Measurements from ENCODE around the gene CCL7.
"Not testable (repeated sequence)": the region's sequence is repeated elsewhere in the genome, so short reads cannot be mapped to it uniquely, and the experiment has no call there.

CCL7 gene

GRCh38 chr17:34269969-34270368 lies at the start of gene CCL7:
Gene CCL7 (plus strand): TSS chr17:34270221. CDS start chr17:34270291, 70 bp downstream.
- no peak for DNase-seq

DNA sequence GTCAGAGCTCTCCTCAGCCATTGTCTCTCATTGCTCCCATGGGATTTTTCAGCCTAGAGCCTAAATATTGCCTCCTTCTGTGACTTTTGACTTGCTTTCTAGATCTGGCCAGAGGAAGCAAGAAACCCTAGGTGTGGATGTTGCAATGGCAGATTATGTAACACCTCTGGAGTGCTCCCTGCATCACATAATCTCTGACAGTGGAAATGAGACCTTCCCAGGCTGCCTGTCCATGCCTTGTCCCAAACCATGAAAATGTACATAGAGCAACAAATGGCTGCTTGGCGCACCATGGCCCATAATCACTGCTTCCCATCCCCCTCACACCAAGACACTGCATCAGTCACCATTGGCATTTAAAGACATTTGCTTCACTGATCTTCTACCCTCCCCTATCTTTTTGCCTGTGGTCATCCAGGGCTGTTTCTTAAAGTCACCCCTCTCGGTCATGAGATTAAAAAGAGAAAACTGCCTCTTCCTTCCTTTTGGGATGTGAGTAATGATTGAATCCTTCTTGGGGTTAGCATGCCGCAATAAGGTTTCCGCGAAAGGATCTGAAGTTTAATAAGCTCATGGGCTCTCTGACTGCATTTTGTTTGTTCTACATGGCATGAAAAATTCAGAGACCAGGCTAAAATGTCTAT lies 49.1 kb upstream of the CCL7 start:
- DNase-seq, result no peak

DNA sequence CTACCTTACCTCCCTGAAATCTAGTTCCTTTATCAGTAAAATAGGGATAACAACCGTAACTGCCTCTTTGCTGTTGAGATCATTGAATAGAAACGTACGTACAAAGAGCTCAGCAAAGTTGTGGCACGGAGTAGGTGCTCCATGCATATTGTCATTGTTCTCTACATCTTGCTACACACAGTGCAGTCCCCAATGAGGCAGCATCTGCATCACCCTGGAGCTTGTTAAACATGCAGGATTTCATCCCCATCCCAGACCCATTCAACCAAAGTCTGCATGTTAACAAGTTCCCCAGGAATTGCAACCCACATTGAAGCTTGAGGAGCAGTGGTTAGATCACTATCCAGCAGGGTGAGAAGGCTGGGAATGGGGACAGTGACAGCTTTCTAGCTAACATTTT lies 48.6 kb upstream of the CCL7 start:
- no peak for DNase-seq

DNA sequence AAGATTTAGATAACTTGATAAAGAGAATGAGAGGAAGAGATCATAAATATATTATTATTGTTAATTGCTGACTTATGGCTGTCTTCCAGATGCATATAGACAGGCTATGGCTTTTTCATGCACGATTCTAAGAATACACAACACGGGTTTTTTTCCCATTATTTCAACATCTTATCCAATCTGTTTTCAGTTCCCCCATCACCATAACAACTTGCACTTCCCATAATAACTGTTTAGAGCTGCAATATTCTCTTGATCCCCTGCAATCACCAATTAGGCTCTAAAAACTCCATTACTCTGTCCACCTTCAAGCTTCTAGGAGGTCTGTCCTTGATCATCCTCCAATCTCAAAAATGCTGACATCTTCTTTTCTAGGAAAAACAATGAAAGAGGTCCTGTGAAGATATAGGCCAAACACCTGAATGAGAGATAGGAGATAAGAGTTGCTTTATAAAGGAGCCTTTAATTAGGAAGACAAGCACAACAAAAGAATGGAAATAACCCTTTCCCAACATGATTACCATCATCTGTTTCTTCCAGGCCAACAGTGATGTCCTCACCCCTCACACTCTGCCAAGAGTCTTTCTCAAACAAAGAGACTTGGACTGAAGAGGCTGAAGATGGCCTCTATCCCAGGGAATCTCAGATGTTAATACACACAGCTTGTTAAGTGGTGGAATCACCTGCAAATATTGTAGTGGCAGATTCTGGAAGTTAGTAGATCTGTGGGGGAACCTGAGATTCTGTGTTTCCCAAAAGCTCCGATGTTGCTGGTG lies 47.1 kb upstream of the CCL7 start:
- no peak for DNase-seq

DNA sequence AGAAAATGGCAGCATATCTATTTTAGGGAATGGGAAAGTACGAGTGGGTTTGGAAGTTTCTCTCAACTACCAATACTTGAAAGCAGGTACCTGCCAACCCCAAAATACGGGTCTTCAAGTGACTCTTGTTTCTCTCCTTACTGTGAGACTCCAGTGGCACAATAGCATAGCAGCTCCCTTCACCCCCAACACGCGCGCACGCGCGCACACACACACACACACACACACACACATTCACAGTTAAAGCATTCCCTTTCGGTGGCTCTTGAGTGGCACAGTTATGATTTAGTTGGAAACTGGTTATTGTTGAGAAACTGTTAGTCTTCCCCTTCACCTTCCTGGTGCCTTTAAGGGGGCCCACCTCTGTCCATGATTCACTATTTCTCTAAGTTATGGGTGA lies 45.0 kb upstream of the CCL7 start:
- DNase-seq, result no peak

DNA sequence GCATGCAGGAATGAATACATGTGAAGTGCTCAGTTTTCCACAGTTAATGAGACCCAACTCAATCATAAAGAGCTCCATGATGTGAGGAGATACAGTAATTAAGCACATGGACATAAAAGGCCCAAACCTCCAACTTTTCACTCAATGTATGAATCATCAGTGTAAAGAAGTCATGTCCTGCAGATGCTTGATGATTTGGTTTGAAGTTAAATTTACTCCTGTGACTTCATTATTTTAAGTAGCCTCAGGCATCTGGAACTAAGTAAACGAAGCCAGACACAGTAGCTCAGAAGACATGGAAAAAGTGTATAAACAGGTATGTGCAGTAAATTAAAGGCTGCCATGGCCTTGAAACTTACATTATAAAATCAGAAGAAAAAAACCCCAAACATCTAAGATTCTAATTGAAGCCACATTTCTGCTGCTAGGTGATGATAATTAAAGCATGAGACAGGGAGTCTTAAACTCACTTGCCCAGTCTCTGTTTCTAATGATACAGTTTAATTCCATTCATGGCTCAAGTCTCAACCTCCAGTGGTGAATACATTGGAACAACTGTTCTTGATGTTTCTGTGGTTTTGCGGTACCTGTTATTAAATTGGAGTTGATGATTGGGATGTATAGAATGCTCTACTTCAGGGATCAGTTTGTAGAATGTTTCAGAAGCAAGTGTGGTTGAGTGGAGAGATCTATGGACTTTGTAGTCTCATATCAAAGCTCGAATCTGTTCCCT lies 43.8 kb upstream of the CCL7 start:
- DNase-seq, result no peak

DNA sequence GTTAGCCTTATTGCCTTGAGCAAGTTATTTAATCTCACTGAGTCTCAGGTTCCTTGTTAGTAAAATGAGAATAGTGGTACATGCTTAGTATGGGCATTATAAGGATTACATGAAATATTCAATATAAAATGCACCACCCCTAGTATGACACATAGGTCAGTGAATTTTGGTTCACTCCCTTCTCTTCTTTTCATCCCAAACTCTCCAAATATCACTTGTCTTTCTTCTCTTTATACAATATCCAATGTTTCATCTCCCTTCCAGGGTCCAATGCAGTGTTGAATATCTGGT lies 43.3 kb upstream of the CCL7 start:
- no peak for DNase-seq

DNA sequence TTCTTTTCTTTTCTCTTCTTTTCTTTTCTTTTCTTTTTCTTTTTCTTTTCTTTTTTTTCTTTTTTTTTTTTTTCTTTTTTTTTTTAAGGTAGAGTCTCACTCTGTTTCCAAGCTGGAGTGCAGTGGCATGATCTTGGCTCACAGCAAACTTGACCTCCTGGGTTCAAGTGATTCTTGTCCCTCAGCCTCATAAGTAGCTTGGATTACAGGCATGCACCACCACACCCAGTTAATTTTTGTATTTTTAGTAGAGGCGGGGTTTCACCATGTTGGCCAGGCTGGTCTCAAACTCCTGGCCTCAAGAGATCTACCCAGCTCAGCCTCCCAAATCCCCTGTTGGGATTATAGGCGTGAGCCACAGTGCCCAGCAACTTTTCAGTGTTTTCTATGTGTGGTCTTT lies 42.7 kb upstream of the CCL7 start:
- DNase-seq, result not testable (repeated sequence)

- no peak for DNase-seq
Observed at GRCh38 chr17:34227707-34228106, 42.3 kb upstream of the CCL7 start.

DNA sequence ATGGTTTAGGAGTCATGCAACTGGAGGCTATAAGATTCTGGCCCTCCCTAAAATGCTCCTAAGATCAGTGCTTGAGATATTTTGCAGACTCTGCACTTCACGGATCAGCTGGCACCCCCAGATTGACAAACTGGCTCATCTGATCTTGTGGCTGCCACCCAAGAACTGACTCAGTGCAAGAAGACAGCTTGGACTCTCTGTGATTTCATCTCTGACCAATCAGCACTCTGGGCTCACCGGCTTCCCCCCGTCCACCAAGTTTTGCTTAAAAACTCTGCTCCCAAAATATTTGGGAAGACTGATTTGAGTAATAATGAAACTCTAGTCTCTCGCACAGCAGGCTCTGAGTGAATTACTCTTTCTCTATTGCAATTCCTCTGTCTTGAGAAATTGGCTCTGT lies 41.2 kb upstream of the CCL7 start:
- no peak for DNase-seq

GRCh38 chr17:34230342-34230741 lies 39.7 kb upstream of the CCL7 start:
- DNase-seq, result no peak

DNA sequence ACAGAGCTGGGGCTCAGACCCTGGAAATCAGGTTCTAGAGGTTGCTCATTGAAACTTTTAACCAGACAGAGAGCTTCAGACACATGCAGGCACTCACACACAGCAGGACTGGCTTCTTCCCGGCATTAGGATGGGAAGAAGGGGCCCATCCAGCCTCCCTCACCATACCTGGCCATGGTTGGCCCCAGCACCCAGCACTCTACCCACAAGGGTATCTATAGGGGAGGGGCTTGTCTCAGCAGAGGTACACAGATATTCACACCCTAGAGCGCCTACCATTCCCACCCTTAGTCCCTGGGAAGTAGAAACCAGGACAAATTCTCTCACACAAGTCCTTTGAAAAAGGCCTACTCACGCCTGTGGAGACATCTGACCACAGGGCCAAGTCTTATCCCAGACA lies 35.4 kb upstream of the CCL7 start:
- DNase-seq, result no peak

DNA sequence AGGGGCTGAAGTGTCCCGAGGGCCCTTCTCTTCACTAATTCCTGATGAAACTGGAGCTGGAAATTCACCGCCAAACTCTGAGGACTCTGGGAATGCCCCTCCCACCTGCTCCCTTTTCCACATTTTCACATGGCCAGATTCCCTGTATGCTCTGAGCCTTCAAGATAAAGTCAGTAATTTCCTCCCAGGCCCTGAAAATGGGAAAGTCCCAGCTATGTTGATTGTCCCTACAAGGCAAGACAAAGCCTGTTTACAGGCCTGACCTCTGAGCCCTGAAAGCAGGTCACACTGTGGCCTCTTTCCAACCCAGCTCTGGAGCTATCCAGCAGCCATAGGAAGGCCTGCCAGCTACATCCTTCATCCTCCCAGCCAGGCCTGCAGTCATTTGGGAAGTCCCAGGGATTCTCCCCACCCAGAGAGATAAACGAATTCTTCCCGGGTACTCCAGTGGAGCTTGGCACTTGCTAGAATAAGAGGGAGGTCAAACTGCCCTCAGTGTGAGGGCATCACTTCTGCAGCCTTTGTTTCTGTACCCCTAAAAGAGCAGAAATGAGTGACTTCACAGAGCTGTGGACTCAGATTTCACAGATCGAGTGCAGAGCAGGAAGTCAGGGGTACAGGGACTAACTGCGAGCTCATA lies 34.5 kb upstream of the CCL7 start:
- no peak for DNase-seq

DNA sequence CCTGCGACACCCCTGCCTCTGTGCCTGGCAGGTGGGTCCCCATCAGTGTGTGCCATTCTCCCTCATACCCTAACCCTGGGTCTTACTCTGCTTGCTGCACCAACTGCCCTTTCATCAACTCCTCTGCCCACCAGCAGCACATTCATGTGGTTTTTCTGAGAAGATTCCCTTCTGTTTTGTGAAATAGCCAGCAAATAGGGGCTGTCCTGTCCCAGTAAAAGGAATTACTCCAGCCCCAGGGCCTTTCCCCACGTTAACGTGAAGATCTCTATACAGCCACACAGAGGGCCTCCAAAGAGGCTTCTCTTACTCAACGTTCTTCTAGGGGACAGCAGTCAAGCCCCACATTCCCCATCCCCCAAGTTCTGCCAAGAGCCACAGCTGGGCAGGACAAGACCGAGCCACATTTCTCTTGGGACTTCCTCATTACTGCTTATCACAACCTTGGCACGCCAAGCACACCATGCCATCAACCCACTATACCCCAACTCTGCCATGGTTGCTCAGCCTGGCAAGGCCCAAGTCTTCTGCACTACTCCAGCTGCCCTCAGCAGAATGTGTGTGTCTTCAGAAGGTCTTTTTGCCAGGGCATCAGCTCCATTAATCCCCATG lies 33.6 kb upstream of the CCL7 start:
- no peak for DNase-seq

DNA sequence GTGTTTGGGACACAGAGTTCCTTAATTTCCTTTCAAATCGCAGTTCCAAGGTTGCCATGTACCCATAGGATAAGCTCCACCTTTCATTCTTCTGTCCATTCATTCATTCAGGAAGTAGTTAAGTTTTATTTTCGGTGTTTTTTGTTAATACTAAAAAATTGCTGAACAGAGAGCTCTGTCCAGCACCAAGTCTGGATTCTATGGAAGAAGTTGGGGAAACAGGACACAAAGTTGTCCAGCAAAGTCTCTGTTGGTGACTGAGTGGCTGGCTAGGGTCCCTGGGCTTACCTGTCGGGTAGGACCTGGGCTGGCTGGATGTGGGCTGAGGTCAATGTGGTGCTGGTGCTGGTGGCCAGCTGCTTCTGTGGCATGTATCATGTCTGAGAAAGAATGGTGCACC lies 32.6 kb upstream of the CCL7 start:
- no peak for DNase-seq

DNA sequence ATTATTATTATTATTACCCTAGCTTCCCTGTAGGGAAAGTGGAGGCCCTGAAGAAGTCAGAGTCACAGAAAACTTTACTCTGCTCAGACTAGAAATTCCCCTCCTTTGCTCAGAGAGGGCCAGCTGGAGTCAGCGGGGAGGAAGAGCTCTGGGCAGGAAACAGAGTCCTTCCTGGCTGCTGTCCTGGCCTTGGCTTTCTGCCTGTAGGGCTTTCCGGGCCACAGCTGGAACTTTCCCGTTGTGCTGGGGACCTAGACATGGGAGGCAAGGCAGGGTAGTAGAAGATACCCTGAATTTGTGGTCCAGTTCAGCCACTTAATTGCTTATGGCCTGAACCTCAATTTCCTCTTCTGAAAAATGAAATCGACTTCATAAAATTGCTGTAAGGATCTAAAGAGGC lies 29.0 kb upstream of the CCL7 start:
- DNase-seq, result no peak

- DNase-seq, result no peak
Observed at GRCh38 chr17:34242587-34243363, 27.2 kb upstream of the CCL7 start.

DNA sequence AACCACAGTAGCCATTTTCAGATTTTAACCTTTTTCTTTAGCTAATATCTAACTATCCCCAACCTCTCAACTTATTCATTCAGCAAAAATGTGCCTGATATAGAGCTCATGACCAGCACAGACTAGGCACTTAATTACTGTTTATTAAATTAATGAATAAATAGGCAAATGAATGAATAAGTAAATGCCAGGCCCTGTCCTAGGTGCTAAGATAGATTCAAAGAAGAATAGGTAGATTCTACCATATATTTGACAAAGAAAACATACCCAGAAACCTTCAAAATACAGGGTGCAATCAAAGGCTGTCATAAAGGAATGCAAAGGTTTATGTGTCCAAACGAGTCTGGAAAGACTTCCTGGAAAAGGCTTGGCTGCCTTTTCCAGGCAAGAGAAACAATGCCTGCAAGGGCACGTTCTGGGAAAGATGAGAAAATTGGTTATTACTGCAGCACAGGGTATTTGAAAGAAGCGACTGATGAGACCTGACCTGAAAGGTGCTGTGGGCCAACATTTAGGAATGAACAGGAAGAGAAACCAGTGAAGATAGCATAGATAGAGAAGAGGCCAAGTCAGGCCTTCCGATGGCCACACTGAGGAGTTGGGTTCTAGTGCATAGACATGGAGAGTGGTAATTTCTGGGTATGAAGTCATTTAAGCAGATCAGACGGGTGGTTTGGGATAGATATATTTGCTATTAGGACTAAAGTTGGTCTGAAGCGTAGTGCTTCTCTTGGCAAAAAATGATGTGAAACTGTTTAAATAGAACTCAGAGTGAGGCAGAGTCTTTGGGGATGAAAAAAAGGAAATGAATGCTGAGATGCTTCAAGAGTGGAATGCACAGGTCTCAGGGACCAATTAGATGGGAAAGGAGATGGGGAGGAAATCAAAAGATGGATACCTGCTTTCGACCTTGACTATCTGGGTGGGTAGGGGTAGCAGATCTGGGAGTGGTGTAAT lies 26.4 kb upstream of the CCL7 start:
- no peak for DNase-seq

DNA sequence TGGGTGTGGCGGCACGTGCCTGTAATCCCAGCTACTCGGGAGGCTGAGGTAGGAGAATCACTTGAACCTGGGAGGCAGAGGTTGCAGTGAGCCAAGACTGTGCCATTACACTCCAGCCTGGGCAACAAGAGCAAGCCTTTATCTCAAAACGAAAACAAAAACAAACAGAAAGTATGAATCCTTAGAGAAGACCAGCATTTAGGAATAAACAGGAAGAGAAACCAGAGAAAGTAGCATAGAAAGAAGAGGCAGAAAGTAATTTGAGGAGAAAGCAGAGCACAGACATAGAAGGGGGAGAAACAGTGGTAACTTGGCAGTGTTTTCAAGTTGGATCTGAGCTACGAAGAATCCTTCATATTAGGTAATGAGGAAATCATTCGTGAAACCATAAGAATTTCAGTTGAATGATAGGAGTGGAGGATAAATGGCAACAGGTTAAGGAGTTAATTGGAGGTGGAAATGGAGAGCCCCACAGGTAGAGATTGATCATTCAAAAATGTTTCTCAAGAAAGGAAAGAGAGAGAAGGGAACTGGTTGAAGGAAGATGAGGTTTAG lies 24.6 kb upstream of the CCL7 start:
- no peak for DNase-seq

DNA sequence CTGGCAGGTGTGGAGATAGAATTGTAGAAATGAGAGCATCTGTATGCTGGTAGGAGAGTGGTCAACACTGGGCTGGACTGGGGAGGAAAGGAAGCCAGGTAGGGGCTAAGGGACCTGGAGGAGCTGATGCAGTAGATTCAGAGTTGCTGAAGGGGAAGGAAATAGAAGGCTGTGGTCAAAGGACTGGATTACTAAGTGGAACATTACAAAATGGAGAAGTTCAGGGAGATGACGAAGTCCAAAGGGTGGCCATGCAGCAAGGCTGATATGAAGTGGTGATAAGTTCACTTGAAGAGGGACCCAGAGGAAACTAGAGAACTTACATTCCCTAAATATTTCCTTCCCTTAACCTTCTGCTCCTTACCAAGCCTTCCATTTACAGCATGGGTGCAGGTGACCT lies 23.6 kb upstream of the CCL7 start:
- DNase-seq, result no peak

DNA sequence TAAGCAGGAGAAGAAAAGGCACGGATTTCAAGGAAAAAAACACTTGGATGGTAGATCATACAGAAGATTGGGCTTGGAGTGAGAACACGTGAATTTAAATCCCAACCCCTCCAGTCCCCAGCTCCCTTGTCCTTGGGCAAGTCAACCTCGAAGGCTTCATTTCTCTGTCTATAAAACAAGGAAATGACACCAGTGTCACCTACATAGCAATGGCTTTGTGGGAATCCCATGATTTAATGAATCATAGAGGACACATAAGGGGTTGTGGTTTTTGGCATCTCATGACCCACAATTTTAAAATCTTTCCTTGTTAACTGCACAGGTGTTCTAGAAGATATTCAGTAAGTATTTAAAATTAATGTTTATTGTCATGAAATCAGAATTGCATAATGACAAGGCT lies 23.1 kb upstream of the CCL7 start:
- DNase-seq, result no peak
